NCI-H524 treated with DMSO at 0.1 percent for 48 hours (cell line): ENCODE data around the gene MITF.

ENCODE experiments used
- DNase-seq: peaks from one replicate; lab custom pipeline; 2025; lab: John Stamatoyannopoulos, UW

Gene MITF

DNA sequence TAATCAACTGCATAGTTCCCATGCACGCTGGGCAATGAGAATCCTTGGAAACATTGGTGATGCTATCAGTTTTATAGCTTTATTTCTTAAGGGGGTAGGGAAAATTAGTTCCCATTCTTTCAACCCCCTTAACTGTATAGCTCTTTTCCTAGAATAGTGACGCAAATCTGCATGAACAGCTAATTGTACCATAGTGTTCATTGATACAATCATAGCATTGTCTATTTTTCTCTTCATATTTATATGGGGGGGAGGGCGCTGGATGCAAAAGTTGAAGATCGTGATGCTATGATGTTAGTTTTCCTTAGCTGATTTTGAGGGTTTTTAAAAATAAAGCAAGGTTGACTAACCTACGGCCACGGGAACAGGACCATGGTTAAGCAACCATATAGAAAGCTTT, 227.9 kb downstream of the MITF start:
- no peak for DNase-seq

DNA sequence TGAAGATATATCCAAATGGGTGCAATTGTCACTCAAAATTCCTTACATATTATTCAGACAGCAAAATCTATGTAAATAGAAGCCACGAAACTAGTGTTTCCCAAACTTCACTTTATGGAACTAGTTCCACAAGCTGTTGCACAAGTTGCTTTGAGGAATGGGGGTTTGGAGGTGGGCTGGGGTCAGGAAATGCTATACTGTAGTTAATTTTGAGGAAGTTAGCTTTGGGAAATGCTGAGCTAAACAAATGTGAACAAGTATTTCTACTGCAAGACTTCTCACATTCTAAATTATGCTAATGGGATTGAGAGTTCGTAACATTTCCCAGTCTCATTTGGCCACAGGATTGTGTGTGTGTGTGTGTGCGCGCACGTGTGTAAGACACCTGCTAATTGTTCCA, 231.6 kb downstream of the MITF start:
- DNase-seq: no peak

DNA sequence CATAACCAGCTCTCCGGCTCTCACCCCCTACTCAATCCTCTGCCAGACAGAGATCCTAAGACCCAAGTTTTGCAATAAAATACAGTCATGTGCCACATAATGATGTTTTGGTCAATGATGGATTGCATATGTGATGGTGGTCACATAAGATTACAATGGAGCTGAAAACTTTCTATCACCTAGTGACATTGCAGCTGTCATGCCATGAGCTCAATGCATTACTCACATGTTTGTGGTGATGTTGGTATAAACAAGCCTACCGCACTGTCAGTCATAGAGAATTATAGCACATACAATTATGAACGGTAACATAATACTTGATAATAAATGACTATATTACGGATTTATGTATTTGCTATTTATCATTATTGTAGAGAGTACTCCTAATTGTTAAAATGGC, 233.4 kb downstream of the MITF start:
- DNase-seq: no peak

DNA sequence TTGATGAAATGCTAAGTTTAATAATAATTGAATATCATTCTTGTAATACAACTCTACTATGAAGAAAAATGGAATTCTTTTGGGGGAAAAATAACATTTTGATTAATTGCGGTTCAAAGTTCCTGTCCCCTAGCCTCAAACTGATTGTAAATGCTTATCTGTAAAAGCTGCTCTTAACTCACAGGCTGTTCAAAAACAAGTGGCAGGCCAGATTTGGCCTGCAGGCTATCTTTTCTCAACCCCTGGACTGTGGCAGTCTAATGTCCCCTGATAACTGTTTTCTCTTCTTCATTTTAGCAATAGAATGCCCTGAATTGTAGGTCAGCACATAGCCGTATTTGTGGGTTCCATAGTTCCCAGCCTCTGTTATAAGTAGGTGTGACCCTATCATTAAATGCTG, 236.8 kb downstream of the MITF start:
- DNase-seq: no peak

DNA sequence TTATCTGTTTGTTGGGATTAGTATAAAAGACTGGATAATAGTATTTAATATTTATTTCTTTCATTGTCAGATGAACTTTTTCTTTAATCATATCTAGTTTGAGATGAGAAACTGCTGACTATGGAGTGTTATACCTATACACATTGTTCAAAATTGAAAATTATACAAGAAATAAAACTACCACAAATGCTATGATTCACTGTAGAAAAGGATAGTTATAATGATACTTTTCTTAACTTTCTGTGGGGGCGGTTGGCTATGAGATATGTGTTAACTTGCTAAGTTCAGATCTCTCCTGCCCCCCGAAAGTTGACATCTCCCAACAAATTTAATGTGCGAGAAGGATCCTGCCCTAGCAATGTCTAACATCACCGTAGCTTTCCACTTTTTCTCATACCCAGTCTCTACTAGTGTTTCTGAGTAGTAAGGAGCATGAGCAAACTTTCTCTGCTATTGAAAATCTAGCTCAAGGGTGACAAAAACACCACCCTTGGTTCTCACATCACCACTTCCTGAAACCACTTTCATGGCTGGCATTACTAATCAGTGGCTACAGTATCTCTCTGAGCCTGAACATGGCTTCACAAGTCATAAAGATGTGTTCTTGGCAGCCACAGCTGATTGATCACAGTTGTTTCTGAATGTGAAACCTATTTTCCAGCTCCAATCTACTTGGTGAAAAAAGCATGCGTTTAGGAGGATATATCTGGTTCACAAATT, 244.4 kb downstream of the MITF start:
- no peak for DNase-seq

DNA sequence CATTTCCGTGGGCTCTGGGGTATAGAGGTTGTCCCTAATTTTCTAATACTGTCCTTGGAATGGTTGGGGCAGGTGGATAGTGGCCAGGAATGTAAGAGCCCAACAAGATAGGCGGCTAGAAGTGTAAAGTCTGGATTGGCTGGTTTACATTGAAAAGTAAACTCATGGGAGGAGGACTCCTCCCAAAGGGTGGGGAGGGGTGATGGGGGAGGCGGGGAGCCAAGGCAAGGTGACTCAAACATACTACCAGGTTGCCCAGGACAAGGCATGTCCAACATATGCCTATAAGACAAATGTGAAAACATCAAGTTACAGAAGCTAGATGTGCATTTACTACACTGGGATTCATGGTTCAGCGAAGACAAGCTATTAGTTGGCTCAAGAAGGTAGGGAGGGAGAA, 246.0 kb downstream of the MITF start:
- no peak for DNase-seq

DNA sequence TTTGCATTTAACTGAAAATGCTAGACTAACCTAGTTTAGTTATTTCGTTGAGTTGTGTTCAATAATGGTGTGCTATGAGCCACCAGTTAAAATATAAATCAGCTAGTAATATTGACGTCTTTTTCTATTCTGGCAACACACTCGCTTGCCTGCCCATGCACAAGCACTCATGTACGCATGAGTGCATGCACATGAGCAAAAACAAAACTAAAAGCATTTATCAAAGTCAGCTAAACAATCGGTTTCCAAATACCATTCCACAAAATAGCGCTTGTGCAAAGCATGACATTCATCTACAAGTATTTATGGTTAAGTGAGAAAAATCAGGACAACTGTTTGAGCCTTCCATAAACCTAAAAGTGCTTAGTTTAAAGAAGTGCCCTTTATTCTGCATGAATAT, 247.2 kb downstream of the MITF start:
- no peak for DNase-seq

DNA sequence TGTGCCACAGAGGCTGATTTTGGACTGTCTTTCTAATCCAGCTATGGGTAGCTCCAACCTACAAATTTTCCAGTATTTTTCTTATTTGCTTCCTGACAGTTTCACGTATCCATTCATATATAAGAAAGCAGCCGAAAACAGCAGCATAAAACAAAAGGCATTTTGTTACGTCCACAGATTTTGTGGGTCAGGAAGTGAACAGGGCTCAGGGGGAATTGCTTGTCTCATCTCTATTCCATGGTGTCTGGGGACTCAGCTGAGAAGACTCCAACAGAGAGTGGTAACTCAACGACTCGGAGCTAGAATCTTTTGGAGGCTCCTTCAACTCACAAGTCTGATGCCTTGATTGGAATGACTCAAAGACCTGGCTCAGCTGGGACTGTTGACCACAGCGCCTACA, 248.6 kb downstream of the MITF start:
- DNase-seq: no peak

DNA sequence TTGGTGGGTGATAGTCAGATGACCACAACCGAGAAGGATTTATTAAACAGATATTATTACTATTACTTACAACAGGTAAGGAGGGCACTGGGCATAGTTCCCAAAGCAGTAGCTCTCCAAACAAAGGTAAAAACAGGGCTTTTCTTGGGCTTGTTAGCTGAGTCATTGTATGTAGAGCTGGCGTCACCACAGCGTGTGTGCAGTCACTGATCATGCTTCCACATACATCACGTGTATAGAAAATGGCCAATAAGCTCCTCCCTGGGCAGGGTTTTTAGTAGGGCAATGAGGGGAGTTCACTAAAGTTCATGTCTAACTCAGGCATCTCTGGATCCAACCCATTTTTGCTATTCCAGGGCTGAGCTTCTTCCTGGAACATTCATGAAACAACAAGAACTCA, 254.5 kb downstream of the MITF start:
- DNase-seq: no peak

DNA sequence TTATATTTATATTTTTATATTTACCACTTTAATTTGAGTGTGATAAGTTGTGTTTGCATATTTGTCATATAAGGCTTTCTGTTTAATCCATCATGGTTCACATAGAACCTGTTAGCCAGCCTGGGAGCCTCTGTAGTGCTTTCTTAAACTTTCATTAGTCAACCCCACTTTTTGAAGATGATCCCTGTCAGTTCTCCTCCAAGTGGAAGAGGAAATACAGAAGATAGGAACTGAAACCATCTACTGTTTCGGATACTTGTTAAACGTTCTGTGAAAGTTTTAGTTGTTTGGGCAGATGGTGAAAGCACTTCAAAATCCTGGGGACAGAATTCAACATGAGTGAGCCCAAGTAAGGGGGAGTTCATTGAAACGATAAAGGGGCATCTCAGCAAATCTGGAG, 255.7 kb downstream of the MITF start:
- no peak for DNase-seq

DNA sequence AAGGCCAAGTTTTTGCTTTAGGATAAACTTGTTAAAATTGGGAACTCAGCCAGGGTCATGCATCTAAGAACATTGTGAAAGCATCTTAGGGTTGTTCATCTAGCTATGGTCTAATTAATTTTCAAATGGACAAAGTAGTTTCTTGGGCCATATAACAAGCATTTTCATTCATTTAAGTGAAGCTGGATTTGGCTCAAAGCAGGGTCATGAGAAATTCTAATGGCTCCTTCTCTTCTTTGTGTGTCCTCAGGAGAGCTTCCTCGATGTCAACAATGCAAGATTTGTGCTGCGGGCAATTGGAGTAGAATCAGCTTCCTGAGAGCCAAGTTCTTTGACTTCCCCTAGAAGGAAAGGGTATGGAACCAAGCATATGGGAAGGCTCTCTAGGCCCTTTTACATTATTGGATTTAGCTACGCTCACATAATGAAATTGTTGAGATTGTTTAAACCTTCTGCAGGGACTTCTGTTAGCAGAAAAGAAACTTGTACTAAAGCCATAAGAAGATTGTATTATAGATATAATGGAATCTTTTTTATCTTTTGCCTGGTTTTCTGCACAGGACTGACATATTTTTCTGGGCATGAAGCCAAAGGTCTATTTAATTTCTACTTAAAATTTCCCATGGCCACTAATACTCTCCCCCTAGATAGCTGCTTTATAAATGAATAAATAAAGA, 258.5 kb downstream of the MITF start:
- no peak for DNase-seq

DNA sequence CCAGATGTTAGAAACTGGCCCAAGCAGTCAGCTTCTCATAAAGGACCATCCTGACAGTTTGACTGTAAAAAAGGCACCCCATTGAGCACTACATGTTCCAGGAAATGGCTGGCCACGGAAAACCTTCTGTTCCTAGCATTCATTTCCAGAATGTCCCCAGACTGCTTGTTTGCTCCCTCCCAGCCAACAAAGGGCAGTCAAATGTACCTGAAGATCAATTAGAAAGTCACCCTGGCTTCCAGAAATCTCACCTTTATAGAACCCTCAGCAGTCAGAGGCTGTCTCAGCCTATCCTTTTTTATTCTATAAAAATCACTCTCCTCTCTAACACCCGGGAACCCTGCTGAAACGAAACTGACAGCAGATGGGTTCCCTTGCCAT, 259.5 kb downstream of the MITF start:
- DNase-seq: no peak

DNA sequence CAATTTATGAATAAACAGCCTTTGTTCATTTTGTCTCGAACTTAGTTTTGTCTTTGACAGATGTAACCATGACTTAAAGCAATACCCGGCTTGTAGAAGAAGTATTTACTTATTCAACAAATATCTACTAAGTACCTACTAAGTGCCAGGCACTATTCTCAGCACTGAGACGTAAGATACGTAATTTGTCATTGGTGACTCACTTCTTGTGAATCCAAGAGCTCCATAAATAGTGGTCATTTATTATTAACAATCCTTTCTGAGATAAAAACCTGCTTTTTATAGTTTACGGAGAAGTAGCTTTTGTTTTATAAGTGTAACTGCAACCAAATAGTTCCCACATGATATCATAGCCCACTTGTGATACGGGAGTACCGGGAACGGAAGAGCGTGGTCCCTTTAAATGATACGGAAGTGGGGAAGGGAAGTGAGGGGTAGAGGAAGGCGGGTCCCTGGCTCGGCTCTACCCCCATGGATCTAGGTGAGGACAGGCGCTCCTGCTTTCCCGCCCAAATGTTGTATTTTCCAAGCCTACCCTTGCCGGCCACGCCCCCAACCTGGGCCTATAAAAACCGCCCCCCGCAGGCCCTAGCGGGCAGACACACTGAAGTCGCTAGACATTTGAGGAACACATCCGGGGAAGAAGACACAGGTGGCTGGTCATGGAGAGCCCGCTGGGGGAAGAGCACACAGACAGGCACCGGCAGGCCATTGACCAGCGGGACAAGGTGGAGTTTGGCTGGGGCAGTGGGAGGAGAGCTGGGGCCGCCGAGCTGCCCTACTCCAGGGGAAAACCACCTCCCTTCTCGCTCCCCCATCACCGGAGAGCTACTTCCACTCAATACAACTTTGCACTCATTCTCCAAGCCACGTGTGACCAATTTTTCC, 260.1 kb downstream of the MITF start, which contains the start of gene SAMMSON:
Gene SAMMSON, plus strand, starts transcription at position 594 of the 888 bp plus-strand sequence.
- no peak for DNase-seq

DNA sequence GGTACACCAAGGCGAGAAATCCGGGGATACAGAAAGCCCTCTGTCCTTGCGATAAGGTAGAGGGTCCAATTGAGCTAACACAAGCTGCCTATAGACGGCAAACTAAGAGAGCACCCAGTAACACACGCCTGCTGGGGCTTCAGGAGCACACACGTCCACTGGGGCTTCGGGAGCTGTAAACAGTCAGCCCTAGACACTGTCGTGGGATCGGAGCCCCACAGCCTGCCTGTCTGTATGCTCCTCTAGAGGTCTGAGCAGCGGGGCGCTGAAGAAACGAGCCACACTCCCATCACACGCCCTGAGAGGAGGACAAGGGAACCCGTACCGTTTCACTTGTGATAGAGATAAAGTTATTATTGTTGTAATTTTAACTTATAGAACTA, 260.8 kb downstream of the MITF start:
- DNase-seq: no peak

DNA sequence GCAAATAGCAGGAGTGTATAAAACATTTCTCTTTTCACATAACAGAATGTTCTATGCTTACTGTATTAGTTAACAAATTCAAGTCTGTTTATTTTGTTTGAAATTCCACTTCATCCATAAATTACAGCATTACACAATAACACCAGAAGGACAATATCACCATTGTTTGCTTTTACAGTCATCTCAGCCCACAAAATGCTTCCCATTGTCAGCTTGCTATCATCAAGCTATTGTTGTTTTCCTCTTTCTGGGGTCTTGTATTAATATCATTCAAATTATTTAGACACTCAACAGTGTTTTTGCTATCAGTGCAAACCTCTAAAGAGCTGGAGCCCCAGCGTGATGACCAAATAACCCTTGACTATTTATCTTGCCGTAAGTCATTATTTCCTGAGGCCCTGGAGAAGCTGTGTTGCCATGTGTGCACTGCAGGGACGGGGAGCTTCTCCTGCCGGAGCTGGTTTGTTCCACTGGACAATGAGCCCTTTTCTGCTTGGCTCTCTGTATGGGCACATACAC, 261.4 kb downstream of the MITF start:
- DNase-seq: no peak

DNA sequence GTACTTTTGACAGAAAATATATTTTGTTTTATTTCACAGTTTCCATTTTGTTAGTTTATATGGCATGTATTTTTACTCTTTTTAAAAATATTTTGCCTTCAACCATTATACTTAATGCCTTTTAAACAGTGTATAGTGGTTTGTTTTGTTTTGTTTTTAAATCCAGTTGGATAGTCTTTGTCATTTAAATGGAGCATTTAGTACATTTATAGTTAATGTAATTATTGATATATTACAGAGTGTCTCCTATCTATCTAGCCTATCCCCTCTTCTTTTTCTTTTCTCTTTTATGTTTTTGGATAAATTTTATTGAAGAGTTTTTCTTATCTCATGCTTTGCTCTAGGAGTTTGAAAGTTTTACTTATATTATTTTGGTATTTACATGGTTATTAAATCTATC, 263.9 kb downstream of the MITF start:
- DNase-seq: no peak

DNA sequence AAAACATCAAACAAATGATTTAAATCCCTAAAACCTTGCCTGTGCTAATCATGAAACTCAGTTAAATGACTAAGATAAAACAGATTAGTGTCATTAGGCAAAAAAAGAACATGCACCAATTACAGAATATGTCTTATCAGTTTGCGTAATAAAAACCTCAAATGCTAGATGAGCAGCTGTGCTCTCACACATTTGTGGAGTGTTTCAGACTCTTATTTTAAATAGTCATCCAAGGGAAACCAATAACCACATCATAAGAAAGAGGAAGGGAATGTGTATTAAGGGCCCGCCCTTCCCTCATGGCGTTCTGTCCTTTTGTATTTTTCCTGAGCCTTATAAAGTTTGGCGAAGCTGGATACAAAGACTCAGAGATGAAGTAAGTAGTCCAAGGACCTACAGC, 266.8 kb downstream of the MITF start:
- no peak for DNase-seq

DNA sequence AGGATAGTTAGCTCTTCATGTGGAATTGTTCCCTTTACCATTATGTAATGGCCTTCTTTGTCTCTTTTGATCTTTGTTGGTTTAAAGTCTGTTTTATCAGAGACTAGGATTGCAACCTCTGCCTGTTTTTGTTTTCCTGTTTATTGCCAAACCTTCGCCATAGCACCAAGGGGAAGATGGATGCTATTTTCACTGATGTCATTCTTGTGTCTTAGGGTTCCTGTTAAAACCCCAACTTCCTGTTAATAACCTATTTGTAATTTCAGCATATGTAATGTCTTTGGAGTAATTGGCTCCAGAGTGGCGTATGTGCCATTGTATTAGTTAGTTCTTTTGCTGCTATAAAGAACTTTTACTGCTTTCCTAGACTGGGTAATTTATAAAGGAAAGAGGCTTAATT, 271.1 kb downstream of the MITF start:
- no peak for DNase-seq

DNA sequence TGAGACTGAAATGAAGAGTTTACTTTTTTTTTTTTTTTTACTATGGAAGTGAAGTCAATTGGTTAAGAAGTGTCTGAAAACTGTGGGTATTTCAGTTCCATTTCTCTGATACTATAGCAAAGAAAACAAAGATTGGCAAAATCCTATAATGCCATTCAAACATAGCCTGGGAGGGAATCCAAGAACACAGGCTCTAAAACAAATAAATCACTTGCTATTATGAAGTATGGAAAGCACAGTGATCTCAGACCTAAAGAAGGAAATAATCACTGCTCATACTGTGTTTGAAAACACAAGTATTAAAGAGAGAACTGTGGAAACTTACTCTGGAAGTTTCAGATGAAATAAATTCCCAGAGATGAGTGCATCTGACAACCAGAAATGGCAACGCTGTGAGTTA, 272.3 kb downstream of the MITF start:
- DNase-seq: no peak
